Neural cell (in vitro differentiated cells): Measurements from ENCODE around the gene SAC3D1. TPM values are rescaled to one million over a fixed set of nuclear protein-coding genes. Genes with fewer than 3 reads are reported as not detected.
A peak's percentile ranks its signal among the peaks of the same experiment; 100 is the strongest.

Source experiments
- H2AFZ ChIP-seq: fragments of 200-600, 300-800 bp; sonication (generic), shearing (Covaris generic); 2 replicates; pipeline ENCODE4 v1.6.0; 2014; ENCODE audit warnings: low read depth, mild to moderate bottlenecking, antibody characterized with exemption, low read length, moderate library complexity
- H3F3A ChIP-seq: fragments of 200-600 bp; shearing (Covaris generic); 2 replicates; pipeline ENCODE4 v1.6.1; 2016; ENCODE audit warnings: mild to moderate bottlenecking, moderate library complexity, mixed read lengths, antibody characterized with exemption, low read length; ENCODE audit not compliant: insufficient read depth, poor library complexity, severe bottlenecking
- H3K27ac ChIP-seq: fragments of 200-600, 300-800 bp; sonication (generic), shearing (Covaris generic); 2 replicates; pipeline ENCODE4 v1.5.1; 2014; ENCODE audit warnings: mild to moderate bottlenecking, low read length, moderate library complexity
- H3K27me3 ChIP-seq: fragments of 300-800, 200-600 bp; sonication (generic), shearing (Covaris generic); 2 replicates; pipeline ENCODE4 v1.6.0; 2014; ENCODE audit warnings: mild to moderate bottlenecking, low read depth, low read length, moderate library complexity; ENCODE audit not compliant: insufficient read depth
- H3K36me3 ChIP-seq: fragments of 300-800, 200-600 bp; sonication (generic), shearing (Covaris generic); 2 replicates; pipeline ENCODE4 v1.5.1; 2014; ENCODE audit warnings: mild to moderate bottlenecking, antibody characterized with exemption, low read length, moderate library complexity; ENCODE audit not compliant: insufficient read depth
- H3K4me2 ChIP-seq: fragments of 300-800, 200-600 bp; sonication (generic), shearing (Covaris generic); 2 replicates; pipeline ENCODE4 v1.6.0; 2014; ENCODE audit warnings: mild to moderate bottlenecking, low read length
- H3K4me3 ChIP-seq: fragments of 300-800, 200-600 bp; sonication (generic), shearing (Covaris generic); 2 replicates; pipeline ENCODE4 v1.5.1; 2014; ENCODE audit warnings: mild to moderate bottlenecking, low read length, moderate library complexity
- H3K79me2 ChIP-seq: fragments of 200-600 bp; shearing (Covaris generic); replicated peaks from 2 replicates; pipeline ENCODE4 v1.6.0; 2014; ENCODE audit warnings: mild to moderate bottlenecking, low read length, moderate library complexity; ENCODE audit not compliant: insufficient read depth
- H3K9ac ChIP-seq: fragments of 300-800, 200-600 bp; sonication (generic), shearing (Covaris generic); 2 replicates; pipeline ENCODE4 v1.6.1; 2016; ENCODE audit warnings: mild to moderate bottlenecking, low read length, mixed read lengths
- H3K9me2 ChIP-seq: fragments of 200-600 bp; shearing (Covaris generic); 2 replicates; pipeline ENCODE4 v1.6.1; 2016; ENCODE audit warnings: mild to moderate bottlenecking, low read length, mixed read lengths; ENCODE audit not compliant: insufficient read depth
- H3K9me3 ChIP-seq: fragments of 200-600, 300-800 bp; sonication (generic), shearing (Covaris generic); 2 replicates; pipeline ENCODE4 v1.6.1; 2016; ENCODE audit warnings: mild to moderate bottlenecking, mixed run types, low read length, moderate library complexity, mixed read lengths
- H4K20me1 ChIP-seq: fragments of 200-600 bp; shearing (Covaris generic); 2 replicates; pipeline ENCODE4 v1.6.1; 2016; ENCODE audit warnings: mild to moderate bottlenecking, mixed run types; ENCODE audit not compliant: insufficient read depth
- EP300 ChIP-seq: fragments of 450-650 bp; conservative IDR thresholded peaks from 2 replicates; pipeline ENCODE4 v1.6.1; 2014; ENCODE audit warnings: antibody characterized with exemption, mild to moderate bottlenecking, moderate library complexity; ENCODE audit not compliant: poor library complexity, severe bottlenecking
- EZH2 ChIP-seq: fragments of 200-600, 300-800 bp; shearing (Covaris generic), sonication (generic); IDR thresholded peaks from 2 replicates; pipeline ENCODE4 v1.6.1; 2014; ENCODE audit warnings: antibody characterized with exemption, low read length, borderline replicate concordance, mild to moderate bottlenecking; ENCODE audit not compliant: insufficient read depth, poor library complexity, severe bottlenecking
- MXI1 ChIP-seq: fragments of 450-650 bp; conservative IDR thresholded peaks from 2 replicates; pipeline ENCODE4 v1.6.1; 2014; ENCODE audit warnings: antibody characterized with exemption, mild to moderate bottlenecking; ENCODE audit not compliant: poor library complexity, severe bottlenecking
- POLR2AphosphoS5 ChIP-seq: IDR thresholded peaks from 2 replicates; pipeline ENCODE4 v1.6.1; 2012
- RAD21 ChIP-seq: fragments of 450-650 bp; conservative IDR thresholded peaks from 2 replicates; pipeline ENCODE4 v1.6.1; 2014; ENCODE audit warnings: antibody characterized with exemption, mild to moderate bottlenecking, moderate library complexity
- SMC3 ChIP-seq: fragments of 450-650 bp; conservative IDR thresholded peaks from 2 replicates; pipeline ENCODE4 v1.6.1; 2014; ENCODE audit warnings: antibody characterized with exemption, mild to moderate bottlenecking, moderate library complexity; ENCODE audit not compliant: poor library complexity
- TAF1 ChIP-seq: IDR thresholded peaks from 2 replicates; pipeline ENCODE4 v1.6.1; 2012; ENCODE audit warnings: low read depth
- polyA plus RNA-seq: library from polyadenylated mRNA; depleted of rRNA; stranded (reverse); fragments of >200 nt; gene quantifications from 2 replicates; pipeline ENCODE4 v1.2.3, GENCODE V29; 2014
- TF ChIP-seq, protein P1 (sequence below): IDR thresholded peaks from 2 replicates; pipeline ENCODE4 v1.6.1; 2012; ENCODE audit warnings: borderline replicate concordance
- TF ChIP-seq, protein P2 (sequence below): fragments of 450-650 bp; IDR thresholded peaks from 2 replicates; pipeline ENCODE4 v1.5.1; 2014; ENCODE audit warnings: antibody characterized with exemption, mild to moderate bottlenecking, moderate library complexity; ENCODE audit not compliant: poor library complexity, severe bottlenecking

The SAC3D1 gene
- polyA plus RNA-seq, 1 donor from 2014 or later: 23.5 TPM

DNA sequence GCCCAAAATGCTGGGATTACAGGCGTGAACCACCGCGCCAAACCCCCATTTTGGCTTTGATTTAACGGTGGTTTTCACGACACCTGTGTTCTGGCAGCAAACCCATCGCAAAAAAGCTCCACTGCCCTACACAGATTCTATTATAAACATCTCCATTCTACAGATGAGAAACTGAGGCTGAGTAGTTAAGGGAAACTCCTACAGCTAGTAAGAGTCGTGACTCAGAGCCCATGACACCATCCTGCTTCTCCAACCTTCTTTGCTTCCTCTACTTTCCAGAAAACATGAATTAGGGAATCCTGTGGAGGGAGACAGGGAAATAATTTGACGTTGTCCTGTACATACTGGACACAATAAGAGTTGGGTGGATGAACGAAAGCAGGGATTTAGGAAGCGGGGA lies 14.2 kb upstream of the SAC3D1 start:
- Histone ChIP-seq H3K36me3 (no peaks in the 10 kb centered on the region), H3K9ac (no peak overlapping the region), H3K27me3 (no peaks in the 10 kb centered on the region), H3K9me3 (no peaks in the 10 kb centered on the region), H3K27ac (peak overlapping the region; percentile 86), H3K4me2 (no peak overlapping the region), H4K20me1 (no peaks in the 10 kb centered on the region), H3K4me3 (peak overlapping the region; percentile 78), H3K79me2 (peaks cover 4% of the 10 kb centered on the region), H3F3A (no peaks in the 10 kb centered on the region), H3K9me2 (no peaks in the 10 kb centered on the region), H2AFZ (peak overlapping the region; percentile 42)
- no peak for TF ChIP-seq TAF1
- TF ChIP-seq POLR2AphosphoS5: no peak
- no peak for TF ChIP-seq EP300
- no peak for TF ChIP-seq SMC3
- TF ChIP-seq MXI1: no peak
- TF ChIP-seq, protein P1, sequence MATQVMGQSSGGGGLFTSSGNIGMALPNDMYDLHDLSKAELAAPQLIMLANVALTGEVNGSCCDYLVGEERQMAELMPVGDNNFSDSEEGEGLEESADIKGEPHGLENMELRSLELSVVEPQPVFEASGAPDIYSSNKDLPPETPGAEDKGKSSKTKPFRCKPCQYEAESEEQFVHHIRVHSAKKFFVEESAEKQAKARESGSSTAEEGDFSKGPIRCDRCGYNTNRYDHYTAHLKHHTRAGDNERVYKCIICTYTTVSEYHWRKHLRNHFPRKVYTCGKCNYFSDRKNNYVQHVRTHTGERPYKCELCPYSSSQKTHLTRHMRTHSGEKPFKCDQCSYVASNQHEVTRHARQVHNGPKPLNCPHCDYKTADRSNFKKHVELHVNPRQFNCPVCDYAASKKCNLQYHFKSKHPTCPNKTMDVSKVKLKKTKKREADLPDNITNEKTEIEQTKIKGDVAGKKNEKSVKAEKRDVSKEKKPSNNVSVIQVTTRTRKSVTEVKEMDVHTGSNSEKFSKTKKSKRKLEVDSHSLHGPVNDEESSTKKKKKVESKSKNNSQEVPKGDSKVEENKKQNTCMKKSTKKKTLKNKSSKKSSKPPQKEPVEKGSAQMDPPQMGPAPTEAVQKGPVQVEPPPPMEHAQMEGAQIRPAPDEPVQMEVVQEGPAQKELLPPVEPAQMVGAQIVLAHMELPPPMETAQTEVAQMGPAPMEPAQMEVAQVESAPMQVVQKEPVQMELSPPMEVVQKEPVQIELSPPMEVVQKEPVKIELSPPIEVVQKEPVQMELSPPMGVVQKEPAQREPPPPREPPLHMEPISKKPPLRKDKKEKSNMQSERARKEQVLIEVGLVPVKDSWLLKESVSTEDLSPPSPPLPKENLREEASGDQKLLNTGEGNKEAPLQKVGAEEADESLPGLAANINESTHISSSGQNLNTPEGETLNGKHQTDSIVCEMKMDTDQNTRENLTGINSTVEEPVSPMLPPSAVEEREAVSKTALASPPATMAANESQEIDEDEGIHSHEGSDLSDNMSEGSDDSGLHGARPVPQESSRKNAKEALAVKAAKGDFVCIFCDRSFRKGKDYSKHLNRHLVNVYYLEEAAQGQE: no peak
- no peak for TF ChIP-seq RAD21

DNA sequence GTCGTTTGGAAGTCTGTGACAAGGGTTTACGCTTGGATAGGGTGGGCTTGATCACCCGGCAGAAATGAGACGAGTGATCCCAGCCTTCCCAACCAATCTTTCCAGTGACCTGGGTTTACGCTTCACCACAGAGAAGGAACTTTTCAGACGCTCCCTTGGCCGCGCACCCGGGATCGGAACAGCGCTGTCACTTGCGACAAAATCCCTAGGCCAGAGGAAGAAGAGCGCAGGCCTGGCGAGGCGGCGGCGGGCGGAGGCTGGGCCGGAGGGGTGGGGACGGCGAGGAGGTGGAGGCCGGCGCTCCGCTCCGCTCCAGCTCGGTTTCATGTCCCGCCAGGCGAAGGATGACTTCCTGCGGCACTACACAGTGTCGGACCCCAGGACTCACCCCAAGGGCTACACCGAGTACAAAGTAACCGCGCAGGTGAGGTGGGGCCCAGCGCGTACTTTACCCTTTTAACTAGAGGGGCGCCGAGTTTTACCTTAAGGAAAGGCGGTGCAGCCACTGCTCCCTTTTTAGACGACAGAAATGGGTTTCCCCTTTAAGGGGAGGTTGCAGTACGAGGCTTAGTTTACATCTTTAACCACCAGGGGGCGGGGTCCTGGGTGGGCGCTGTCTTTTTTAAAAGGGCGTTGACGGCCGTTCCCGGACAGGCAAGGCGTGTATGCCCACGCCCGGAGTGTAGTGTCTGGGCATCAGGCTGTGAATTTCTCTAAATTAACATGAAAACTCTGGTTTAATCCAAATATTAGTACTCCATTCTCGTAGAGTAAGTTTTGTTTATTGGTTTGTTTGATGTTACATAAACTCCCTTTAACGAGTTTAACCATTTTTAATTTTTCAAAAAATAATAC lies 13.6 kb upstream of the SAC3D1 start, which contains the start of gene SNX15:
Gene SNX15, plus strand, starts transcription at position 227 of the 855 bp plus-strand sequence. Its CDS starts 99 bp downstream, at position 326.
- Histone ChIP-seq H3F3A (no peaks in the 10 kb centered on the region), H3K27ac (peak within 1 kb of the TSS; percentile 86), H3K27me3 (no peaks in the 10 kb centered on the region), H3K9me3 (no peaks in the 10 kb centered on the region), H3K4me2 (peak within 1 kb of the TSS; percentile 81), H4K20me1 (no peaks in the 10 kb centered on the region), H3K9me2 (no peaks in the 10 kb centered on the region), H3K9ac (peak within 1 kb of the TSS; percentile 79), H3K4me3 (peak within 1 kb of the TSS; percentile 78), H2AFZ (peak within 1 kb of the TSS; percentile 42), H3K36me3 (no peaks in the 10 kb centered on the region), H3K79me2 (peaks cover 4% of the 10 kb centered on the region)
- TF ChIP-seq TAF1: no peak
- TF ChIP-seq, protein P2, sequence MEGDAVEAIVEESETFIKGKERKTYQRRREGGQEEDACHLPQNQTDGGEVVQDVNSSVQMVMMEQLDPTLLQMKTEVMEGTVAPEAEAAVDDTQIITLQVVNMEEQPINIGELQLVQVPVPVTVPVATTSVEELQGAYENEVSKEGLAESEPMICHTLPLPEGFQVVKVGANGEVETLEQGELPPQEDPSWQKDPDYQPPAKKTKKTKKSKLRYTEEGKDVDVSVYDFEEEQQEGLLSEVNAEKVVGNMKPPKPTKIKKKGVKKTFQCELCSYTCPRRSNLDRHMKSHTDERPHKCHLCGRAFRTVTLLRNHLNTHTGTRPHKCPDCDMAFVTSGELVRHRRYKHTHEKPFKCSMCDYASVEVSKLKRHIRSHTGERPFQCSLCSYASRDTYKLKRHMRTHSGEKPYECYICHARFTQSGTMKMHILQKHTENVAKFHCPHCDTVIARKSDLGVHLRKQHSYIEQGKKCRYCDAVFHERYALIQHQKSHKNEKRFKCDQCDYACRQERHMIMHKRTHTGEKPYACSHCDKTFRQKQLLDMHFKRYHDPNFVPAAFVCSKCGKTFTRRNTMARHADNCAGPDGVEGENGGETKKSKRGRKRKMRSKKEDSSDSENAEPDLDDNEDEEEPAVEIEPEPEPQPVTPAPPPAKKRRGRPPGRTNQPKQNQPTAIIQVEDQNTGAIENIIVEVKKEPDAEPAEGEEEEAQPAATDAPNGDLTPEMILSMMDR: peak; percentile 80
- peak; percentile 71 for TF ChIP-seq MXI1
- TF ChIP-seq SMC3: peak; percentile 56
- peak; percentile 56 for TF ChIP-seq EP300
- TF ChIP-seq POLR2AphosphoS5: peak; percentile 74
- no peak for TF ChIP-seq EZH2
- TF ChIP-seq RAD21: peak; percentile 35
- TF ChIP-seq, protein P1: peak; percentile 70
